Retinal pigment epithelial cell (primary cell): ENCODE measurements around the gene LETM1.

ENCODE experiments used
- DNase-seq: peaks from one replicate; pipeline ENCODE4 v3.0.0-alpha.2; 2010; ENCODE audit warnings: low read depth
- H3K4me3 ChIP-seq: 2 replicates; pipeline ENCODE4 v1.5.1; 2011; ENCODE audit warnings: mild to moderate bottlenecking, low read length, control low read depth, moderate library complexity
- TF ChIP-seq, protein P1 (sequence below): conservative IDR thresholded peaks from 2 replicates; pipeline ENCODE4 v1.5.1; 2011; ENCODE audit warnings: low read depth, low read length, control low read depth, inconsistent platforms

LETM1 gene

DNA sequence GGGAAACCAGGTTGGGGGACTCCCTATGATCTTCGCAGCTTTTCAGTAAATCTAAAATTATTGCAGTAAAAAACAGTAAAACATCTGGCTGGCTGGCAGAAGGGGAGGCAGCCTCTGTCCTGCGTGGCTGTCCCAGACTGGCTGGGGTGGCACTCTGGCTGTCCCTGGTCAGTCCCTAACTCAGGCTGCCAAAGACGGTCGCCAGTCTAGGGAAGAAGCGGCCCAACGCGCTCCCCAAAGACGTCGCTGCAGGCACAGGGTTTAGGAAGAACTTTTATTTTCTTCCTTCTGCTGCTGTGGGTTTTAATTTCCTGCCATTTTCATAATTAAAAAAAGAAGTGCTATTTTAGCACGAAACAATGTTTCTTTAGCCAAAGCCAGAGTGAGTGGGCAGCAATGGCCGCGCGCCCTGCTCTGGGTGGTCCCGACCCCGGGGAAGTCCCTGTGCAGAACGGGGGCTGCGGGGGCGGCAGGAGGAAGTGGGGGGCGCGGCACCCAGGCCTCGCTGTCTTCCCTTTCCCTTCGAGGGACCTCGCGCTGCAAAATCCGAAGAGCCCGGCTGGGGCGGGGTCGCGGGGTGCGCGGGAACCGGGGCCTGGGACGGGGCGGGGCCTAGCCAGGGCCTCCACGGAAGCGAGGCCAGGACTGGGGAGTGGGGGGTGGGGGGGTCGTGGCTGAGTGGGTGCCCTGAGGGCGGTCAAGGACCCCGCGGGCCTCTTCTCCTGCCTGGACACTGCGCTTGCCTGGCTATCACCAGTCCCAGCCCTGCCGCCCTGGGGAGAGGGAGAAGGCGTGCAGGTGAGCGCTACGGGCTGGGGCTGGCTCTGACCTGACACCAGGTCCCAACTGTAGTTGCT is 6.3 kb upstream of the LETM1 start:
- H3K4me3 ChIP-seq, result no peak overlapping the region
- TF ChIP-seq, protein P1, sequence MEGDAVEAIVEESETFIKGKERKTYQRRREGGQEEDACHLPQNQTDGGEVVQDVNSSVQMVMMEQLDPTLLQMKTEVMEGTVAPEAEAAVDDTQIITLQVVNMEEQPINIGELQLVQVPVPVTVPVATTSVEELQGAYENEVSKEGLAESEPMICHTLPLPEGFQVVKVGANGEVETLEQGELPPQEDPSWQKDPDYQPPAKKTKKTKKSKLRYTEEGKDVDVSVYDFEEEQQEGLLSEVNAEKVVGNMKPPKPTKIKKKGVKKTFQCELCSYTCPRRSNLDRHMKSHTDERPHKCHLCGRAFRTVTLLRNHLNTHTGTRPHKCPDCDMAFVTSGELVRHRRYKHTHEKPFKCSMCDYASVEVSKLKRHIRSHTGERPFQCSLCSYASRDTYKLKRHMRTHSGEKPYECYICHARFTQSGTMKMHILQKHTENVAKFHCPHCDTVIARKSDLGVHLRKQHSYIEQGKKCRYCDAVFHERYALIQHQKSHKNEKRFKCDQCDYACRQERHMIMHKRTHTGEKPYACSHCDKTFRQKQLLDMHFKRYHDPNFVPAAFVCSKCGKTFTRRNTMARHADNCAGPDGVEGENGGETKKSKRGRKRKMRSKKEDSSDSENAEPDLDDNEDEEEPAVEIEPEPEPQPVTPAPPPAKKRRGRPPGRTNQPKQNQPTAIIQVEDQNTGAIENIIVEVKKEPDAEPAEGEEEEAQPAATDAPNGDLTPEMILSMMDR, result no peak
- no peak for DNase-seq

DNA sequence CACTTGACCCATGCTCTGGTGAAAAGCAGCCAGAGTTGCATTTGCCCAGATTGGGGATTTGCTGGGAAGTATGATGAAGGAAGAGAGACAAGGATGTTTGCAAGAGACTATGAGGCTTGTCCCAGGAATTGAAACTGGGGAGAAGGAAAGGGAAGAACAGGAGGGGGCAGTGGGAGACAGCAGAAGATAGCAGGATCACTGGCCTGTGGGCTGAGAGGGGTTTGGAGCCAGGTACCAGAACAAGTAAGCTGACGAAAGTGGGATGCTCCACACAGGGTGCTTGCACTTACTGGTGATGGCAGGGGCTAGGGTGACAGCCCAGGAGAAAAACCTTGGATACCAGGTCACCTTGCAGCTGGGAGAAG is 3.4 kb upstream of the LETM1 start:
- DNase-seq, result no peak
- TF ChIP-seq, protein P1, result no peak
- H3K4me3 ChIP-seq, result no peak overlapping the region

DNA sequence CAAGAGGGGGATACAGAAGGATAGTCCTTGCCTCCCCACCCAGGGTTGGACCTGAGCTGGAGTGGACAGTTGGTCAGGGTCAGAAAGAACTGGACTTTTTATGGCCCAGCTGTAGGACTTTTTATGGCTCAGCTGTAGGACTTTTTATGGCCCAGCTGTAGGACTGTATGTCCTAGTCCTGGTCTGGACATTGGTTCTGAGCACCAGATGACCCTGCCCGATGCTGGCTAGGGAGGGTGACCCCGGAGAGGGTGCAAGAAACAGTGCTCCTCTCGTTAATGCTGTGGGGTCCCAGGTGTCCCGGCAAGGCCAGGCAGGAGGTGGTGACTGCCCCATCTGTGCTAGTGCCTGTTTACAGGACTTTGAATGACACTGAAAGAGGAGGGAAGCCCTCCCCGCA is 2.0 kb upstream of the LETM1 start:
- no peak overlapping the region for H3K4me3 ChIP-seq
- TF ChIP-seq, protein P1, result no peak
- DNase-seq, result no peak

DNA sequence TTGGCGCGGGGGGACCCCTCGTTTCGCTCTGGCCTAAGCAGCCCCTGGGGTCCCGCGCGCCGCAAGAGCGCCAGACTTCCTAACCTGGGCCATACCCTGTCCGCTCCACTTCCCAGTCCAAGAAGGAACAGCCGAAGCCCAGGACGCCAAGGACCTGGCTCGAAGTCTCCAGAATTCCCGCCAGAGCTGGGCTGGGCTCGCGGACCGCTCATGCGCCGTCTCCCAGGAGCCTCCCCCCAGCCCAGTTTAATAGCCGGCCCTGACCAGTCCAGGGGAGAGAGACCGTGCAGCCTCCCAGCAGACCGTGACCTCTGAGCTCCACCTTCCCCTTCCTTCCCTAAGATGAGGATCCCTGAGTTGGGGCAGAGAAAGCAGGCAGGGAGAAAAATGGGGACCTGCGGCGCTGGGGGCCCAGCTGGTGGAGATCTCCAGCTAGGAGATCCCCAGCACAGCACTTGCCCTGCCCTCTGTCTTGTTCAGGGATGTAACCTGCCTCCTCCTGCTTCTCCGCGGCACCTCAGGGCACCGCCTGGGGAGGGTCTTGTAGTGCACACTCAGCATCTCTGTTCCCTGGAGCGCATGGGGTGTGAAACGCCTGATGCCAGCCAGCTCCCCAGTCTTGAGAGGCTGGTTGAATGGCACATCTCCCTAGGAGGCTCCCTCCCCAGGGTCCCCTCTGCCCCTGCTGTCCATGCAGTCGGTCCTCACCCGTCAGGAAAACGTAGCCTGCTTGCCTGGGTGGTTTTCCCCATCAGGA is 1.2 kb upstream of the LETM1 start:
- peak overlapping the region; percentile 83 for H3K4me3 ChIP-seq
- no peak for DNase-seq
- TF ChIP-seq, protein P1, result no peak

DNA sequence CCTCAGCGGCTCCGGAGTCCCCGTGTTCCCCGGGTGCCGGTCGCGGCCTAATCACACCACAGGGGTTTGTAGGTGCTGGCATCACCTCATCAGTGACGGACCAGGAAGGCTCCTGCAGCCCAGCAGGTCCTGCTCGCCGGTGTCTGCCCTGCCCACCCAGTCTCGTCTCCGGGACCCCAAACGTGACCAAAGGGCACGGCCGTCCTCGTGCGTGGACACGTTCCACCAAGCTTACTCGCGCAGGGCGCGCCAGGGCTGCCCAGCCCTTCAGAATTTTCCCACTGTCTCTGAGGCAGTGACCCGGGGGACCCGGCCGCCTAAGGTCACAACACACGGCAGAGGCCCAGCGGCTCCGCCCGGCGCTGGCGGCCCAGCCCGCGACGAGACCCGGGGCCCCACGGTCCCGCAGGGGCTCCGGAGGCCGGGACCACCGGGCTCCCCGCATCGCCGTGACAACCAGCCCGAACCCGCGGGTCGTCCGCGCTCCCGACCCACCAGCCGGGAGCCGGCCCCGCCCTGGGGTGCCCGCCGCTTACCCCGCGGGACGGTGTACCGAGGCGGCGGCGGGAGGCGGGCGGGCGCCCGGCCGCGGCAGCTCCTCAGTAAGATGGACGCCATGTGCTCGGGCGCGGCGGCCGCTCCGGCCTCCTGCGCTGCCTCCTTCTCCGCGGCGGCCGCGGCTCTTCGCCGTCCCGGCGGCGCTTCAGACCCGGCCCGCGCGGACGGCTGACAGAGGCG is 454 bp downstream of the LETM1 start:
- H3K4me3 ChIP-seq, result peak overlapping the region; percentile 83
- TF ChIP-seq, protein P1, result no peak
- no peak for DNase-seq

DNA sequence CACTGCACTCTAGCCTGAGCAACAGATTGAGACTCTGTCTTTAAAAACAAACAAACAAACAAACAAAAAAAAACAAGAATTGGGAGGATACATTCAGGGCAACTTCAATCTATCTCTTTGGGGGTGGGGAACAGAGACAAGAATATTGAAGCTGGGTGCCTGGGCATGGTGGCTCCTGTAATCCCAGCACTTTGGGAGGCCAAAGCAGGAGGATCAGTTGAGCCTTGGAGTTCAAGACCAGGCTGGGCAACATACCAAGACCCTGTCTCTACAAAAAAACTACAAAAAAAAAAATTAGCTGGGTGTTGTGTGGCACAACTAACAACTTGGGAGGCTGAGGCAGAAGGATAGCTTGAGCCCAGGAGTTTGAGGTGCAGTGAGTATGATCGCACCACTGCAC is 1.2 kb downstream of the LETM1 start:
- peak overlapping the region; percentile 83 for H3K4me3 ChIP-seq

More for the DNA sequence above, 1.2 kb downstream of the LETM1 start:
- no peak for DNase-seq
- TF ChIP-seq, protein P1, result no peak
